GM12872 (cell line): ENCODE data around the gene PARD6B.

ENCODE experiments used
- TF ChIP-seq, protein P1 (sequence below): IDR thresholded peaks from 3 replicates; pipeline ENCODE4 v1.5.1; 2011; ENCODE audit warnings: low read depth, mild to moderate bottlenecking, low read length, moderate library complexity; ENCODE audit not compliant: insufficient read depth

The PARD6B gene

DNA sequence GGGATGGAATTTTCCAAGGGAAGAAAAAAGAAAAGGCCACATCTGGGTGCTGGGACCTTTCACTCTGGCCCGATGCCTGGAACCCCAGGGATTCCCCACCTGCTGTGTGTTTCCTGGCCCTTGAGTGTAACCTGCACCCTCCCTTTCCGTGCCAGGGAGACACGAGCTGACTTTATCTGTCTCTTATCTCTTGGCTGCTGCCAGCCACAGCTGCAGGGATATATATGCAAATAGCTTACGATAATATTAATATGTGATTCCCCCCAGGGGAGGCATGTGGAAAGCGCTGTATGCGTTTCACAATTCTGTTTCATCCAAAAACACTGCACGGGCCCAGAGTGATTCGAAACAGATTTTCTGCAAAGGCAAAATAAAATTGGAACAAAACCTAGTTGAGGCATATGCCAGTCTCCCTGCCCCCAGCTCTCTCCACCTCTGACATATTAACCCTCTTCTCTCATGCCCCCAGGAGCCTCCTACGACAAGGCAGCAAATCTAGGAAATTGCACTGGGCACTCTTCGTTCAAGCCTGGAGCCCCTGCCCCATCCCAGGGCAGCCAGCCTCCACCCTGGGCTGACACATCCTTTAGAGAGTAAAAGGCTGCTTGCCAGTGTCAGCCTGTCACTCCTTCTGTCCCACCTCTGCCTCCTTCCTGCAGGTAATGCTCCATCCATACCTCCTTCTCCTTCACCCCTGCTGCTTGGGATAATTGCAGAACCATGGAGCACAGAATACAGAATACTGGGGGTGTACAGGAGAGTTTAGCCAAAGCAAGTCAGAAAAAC, 41.3 kb upstream of the PARD6B start:
- TF ChIP-seq, protein P1, sequence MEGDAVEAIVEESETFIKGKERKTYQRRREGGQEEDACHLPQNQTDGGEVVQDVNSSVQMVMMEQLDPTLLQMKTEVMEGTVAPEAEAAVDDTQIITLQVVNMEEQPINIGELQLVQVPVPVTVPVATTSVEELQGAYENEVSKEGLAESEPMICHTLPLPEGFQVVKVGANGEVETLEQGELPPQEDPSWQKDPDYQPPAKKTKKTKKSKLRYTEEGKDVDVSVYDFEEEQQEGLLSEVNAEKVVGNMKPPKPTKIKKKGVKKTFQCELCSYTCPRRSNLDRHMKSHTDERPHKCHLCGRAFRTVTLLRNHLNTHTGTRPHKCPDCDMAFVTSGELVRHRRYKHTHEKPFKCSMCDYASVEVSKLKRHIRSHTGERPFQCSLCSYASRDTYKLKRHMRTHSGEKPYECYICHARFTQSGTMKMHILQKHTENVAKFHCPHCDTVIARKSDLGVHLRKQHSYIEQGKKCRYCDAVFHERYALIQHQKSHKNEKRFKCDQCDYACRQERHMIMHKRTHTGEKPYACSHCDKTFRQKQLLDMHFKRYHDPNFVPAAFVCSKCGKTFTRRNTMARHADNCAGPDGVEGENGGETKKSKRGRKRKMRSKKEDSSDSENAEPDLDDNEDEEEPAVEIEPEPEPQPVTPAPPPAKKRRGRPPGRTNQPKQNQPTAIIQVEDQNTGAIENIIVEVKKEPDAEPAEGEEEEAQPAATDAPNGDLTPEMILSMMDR, result no peak

DNA sequence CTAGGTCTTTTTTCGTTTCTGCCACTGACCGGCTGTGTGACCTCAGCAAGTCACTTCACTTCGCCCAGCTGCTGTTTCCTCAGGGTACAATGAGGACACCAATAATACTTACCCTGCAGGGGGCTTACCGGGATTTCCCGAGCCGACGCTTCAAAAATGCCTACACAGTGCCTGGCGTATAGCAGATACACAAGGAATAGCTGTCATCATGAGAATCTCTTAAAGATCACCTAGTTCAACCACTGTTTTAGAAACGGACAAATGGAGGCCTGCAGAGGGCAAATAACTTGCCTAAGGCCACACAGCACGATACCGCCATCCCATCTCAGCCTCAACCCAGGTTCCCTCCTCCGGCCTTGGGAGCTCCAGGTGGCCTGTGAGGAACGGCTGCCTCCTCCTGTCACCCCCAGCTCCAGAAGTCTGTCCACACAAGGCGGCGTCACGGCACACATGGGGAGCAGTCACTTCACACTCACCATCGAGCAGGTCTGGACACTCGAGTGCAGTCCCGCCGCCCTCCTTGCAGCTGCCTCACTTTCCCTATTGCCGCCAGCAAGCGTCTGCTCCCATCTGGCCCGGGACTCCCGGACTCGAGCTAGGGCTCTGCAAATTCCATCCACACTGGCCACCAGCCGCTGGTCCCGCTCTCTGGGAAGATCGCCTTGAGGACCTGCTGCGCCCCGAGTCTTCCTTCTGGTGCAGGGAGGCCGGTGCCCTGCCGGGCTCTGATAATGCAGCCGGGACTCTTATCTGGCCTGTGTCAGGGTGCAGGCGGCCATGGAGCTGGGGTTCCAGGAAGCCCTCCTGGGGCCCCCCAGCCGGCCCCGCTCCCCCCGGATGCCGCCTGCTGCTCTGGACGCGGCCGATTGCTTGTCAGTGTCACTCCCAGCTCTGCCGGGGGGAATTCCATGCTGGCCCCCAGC, 40.5 kb upstream of the PARD6B start, which contains the start of gene RIPOR3:
Gene RIPOR3, minus strand, starts transcription at position 893 of the 923 bp plus-strand sequence. Its CDS starts 414 bp downstream, at position 479.
- TF ChIP-seq, protein P1, result no peak

DNA sequence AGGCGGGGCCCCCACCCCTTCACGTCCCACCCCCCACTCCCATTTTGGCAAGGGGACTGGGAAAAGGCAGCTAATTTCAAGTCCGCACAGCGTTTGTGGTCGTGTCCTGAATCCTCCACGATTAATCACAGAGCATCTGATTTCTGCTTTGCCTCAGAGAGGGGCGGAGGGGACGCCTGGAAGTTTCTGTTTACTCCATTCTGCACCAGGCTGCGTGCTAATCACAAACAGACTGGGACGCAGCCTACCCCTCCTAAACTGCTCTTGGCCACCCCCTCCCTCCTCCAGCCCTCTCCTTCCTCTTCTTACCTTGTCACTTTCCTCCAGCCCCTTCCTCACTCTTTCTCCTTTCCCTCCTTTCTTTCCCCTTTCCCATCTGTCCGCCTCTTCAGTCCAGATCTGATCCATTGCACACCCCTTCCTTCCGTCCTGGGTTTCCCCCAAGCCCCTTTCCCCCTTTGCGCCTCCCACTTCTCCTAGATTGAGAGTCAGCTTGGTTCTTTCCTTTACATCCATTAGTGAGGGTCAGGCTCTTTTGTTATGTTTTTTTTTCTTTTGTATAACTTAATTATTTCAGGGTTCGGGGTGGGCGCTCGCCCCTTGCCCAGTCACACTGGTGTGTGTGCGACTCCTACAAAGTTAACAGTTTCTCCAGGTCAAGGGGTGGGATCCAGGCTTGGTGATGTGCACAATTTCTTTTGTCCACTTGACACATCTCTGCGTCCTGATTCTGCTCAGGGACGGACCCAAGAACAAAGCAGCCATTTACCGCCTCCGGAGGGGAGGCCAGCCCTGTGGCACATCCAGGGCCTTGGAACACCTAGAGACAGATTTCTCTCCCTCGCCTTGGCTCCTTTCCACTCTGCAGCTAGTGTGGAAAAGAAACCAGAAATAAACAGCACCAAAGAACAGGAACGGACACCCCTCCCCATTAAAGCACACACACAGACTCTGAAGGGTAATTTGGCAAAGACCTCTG, 39.5 kb upstream of the PARD6B start:
- TF ChIP-seq, protein P1, result no peak

DNA sequence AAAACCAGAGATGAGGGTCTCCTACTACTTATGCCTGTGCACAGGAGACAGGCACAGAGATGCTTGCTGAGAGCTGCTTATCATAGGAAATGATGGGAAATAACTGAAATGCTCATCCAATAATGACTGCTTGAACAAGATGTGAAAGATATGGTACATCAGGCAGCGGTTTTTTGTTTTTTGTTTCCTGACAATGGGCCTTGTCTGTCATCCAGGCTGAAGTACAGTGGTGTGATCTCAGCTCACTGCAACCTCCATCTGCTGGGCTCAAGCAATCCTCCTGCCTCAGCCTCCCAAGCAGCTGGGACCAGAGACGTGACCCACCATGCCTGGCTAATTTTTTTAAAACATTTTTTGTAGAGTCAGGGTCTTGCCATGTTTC, 38.8 kb upstream of the PARD6B start:
- TF ChIP-seq, protein P1, result no peak

DNA sequence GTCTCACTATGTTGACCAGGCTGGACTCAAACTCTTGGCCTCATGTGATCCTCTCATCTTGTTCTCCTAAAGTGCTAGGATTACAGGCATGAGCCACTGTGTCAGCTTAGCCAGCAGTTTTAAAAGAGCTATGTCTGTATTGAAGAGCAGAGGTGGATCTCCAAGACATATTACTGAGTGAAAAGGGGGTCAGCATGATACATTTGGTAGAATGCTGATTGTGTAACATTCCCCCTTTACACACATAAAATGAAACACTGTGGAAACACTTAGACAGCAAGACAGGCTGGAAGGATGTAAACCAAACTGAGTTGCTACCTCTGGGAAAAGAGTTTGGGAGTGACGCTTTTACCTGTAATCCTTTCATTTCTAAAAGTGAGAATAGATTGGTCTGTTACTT, 38.4 kb upstream of the PARD6B start:
- TF ChIP-seq, protein P1, result no peak

DNA sequence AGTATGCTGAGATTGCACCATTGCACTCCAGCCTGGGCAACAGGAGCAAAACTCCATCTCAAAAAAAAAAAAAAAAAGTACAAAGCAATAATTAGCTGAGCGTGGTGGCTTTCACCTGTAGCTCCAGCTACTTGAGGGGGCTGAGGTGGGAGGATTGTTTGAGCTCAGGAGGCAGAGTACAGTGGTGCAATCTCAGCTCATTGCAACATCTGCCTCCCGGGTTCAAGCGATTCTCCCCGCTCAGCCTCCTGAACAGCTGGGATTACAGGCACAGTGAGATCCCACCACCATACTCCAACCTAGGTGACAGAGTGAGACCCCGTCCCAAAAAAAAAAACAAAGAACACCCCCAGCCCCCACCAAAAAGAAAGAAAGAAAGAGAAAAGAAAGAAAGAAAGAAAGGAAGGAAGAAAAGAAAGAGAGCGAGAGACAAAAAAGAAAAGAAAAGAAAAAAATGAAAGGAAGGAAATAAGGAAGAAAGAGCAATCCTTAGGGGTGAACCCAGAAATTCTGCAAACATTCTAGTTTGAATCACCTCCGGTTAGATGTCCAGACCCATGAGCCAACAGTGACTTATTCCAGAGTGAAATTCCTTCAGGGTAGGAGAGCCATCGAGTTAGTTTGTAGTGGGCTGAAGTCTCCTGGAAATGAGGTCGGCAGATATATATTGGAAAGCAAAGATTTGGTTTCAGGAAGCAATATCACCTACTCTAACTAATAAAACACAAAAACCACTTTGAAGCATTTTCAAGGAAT, 36.8 kb upstream of the PARD6B start:
- TF ChIP-seq, protein P1, result no peak
